Measurements from ENCODE around the gene NKX1-1.

DNA sequence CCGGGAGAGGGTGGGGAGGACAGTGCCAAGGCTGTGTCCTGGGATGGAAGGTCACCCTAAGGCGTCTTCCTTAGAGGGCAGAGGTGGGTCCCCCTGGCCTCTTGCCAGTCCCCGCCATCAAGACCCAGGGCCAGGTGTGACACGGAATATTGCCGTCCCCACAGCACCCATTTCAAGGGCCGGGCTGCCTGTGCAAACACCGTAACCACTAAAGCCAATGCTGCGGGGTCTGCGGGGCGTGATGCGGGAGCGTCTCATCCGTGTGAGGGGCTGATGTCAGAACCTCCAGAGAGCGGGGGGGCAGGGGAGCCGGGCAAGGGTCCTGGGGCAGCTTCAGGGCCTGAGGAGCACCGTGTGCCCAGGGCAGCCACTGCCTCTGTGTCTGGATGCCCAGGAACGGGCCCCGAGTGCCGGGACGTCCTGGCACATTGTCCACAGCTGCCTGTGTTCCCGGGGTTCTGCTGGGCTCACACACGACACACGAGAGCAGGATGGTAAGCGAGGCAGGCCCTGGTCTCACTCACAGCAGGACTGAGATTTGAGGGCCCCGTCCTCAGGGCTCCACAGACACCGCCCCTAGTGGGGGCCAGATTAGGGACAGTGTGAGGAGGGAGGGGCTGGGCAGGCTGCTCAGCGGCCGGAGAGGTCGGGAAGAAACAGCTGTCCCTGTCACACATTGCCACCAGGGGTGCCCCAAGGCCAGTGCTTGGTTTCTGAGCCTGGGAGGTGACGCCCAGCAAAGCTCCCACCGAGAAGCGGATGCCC is 29.2 kb downstream of the NKX1-1 start:
- TF ChIP-seq, protein P1, sequence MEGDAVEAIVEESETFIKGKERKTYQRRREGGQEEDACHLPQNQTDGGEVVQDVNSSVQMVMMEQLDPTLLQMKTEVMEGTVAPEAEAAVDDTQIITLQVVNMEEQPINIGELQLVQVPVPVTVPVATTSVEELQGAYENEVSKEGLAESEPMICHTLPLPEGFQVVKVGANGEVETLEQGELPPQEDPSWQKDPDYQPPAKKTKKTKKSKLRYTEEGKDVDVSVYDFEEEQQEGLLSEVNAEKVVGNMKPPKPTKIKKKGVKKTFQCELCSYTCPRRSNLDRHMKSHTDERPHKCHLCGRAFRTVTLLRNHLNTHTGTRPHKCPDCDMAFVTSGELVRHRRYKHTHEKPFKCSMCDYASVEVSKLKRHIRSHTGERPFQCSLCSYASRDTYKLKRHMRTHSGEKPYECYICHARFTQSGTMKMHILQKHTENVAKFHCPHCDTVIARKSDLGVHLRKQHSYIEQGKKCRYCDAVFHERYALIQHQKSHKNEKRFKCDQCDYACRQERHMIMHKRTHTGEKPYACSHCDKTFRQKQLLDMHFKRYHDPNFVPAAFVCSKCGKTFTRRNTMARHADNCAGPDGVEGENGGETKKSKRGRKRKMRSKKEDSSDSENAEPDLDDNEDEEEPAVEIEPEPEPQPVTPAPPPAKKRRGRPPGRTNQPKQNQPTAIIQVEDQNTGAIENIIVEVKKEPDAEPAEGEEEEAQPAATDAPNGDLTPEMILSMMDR (IDR thresholded peaks at IDR 0.05; ENCODE audit: low read depth, low read length, poor library complexity, severe bottlenecking): no peak
- no peak for TF ChIP-seq EZH2phosphoT487 (IDR thresholded peaks at IDR 0.05; ENCODE audit: borderline replicate concordance, low read length)
